NCI-H345 (cell line): Measurements from ENCODE around the gene DDX49.
A peak's percentile ranks its signal among the peaks of the same experiment; 100 is the strongest.
"Not testable (repeated sequence)": the region's sequence is repeated elsewhere in the genome, so short reads cannot be mapped to it uniquely, and the experiment has no call there.

Experiments used
- DNase-seq: peaks from one replicate; lab custom pipeline; 2025; lab: John Stamatoyannopoulos, UW

The DDX49 gene

DNA sequence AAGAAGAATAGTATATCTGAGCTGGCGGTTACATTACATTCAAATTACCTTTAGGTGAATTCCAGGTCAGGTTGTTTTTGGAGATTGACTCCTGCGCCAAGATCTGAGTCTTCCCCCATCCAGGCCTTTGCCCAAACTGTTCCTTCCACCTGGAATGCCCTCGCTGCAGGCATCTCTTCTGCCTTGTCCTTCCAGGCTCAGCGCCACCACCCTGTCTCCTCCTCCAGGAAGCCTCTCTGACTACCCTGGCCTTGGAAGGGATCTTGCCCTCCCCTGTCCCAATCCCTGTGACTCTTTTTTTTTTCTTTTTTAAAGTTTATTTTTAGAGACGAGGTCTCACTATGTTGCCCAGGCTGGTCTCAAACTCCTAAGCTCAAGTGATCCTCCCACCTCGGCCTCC is 23.2 kb downstream of the DDX49 start:
- no peak for DNase-seq

- DNase-seq = no peak
Measured at GRCh38 chr19:18943465-18943864, 23.9 kb downstream of the DDX49 start.

GRCh38 chr19:18945297-18945696 is 25.8 kb downstream of the DDX49 start:
- no peak for DNase-seq

DNA sequence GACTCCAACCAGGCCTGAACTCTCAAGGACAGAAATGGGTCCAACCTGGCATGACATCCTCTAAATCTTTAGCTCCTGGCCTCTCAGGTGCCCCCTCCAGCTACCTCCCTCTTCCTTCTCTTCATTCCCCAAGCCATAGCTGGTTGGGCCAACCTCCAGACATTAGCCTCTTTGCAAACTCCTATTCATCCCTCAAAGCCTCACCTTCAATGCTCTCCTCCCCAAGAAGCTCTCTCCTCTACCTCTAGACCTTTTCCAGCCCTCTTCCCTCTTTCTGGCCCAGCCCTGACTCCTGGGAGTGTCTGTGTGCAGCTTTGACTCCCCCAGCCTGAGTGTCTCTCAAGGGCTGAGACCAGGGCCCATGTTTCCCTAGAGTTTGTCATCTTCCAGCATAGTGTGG is 26.8 kb downstream of the DDX49 start:
- DNase-seq = no peak

DNA sequence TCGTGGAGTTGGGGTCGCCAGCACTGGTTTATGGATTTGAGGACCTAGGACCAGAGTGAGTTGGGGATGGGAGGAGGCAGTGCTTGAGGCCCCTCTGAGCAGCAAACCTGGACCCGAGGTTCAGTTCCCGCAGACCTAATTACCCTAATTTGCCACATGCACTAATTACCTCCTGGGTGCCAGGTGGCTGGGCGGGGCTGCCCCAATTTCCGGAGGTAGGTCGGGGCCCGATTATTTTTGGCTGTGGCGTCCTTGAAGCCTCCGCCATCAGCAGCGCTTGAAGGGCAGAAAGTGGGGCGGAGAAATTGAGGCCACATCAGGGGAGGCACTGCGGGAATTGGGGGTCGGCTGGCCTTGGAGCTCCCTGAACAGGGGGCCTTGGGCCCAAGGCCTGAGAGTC is 27.4 kb downstream of the DDX49 start:
- no peak for DNase-seq

- no peak for DNase-seq
Measured at GRCh38 chr19:18948075-18948975, 28.8 kb downstream of the DDX49 start.

DNA sequence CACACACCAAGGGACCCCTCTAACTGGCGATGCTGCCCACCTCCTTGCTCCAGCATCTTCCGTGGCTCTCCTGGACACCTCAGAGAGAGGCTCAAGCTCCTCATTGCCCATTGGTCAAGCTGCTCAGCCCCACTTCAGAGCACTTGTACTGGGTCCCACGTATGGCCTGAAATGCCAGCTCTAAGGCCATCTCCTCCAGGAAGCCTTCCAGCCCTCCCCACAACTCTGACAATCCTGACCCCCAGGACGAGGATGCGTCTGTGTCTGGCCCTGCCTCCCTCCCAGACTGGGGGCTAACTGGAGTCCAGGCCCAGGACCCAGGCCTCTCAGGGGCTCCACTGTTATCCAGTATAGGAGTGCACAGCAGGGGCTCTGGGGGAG is 29.5 kb downstream of the DDX49 start:
- DNase-seq = no peak

DNA sequence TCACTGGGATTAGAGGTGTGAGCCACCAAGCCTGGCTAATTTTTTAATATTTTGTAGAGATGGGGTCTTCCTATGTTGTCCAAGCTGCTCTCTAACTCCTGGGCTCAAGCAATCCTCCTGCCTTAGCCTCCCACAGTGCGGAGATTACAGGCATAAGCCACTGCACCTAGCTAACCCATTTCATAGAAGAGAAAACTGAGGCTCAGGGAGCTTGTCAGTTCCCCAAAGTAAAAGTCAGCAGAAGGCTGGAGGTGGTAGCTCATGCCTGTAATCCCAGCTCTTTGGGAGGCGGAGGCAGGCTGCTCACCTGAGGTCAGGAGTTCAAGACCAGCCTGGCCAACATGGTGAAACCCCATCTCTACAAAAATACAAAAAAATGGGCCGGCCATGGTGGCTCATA is 30.3 kb downstream of the DDX49 start:
- DNase-seq = no peak

- no peak for DNase-seq
Measured at GRCh38 chr19:18951721-18952281, 32.3 kb downstream of the DDX49 start.

DNA sequence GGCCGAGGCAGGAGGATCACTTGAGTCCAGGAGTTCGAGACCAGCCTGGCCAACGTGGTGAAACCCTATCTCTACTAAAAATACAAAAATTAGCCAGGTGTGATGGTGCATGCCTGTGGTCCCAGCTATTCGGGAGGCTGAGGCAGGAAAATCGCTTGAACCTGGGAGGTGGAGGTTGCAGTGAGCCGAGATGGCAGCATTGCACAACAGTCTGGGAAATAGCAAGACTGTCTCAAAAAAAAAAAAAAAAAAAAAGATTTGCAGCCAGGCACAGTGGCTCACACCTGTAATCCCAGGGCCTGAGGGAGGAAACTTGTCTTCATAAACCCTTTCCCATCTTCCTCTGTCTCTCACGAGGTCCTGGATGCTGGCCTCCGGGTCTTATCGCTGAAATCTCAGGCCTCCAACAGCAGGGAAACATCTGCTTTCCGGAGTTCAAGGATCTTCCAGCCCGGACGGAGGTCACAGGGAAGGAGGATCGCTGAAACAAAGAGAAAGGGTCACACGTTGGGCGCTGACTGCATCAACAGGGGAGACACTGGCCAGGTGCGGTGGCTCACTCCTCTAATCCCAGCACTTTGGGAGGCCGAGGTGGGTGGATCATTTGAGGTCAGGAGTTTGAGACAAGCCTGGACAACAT is 33.0 kb downstream of the DDX49 start:
- DNase-seq = not testable (repeated sequence)

DNA sequence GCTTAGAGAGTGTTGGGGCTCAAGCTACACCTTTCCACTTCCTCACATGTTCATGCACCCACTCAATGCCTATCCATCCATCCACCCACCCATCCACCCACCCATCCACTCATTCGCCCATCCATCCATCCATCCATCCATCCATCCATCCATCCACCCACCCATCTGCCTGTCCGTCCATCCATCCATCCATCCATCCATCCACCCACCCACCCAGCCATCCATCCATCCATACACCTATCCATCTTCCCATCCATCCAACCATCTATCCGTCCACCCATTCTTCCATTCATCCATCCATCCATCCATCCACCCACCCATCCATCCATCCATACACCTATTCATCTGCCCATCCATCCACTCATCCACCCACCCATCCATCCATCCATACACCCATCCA is 34.6 kb downstream of the DDX49 start:
- no peak for DNase-seq

DNA sequence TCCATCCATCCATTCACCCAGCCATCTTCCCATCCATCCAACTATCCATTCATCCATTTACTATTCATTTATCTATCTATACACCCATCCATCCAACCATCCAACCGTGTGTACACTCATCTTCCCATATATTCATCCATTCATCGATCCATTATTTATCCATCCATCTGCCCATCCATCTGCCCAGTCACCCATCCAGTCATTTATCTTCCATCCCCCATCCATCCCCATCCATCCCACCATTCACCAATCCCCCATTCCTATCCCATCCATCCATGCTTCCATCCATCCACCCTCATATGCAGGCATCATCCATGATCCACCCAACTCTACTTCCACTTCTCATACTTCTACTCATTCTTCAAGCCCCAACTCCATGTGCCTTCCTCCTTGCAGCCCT is 35.5 kb downstream of the DDX49 start:
- DNase-seq = no peak

GRCh38 chr19:18960370-18960769 is 40.9 kb downstream of the DDX49 start:
- DNase-seq = no peak

- peak; percentile 12 for DNase-seq
Measured at GRCh38 chr19:18961767-18962620, 42.5 kb downstream of the DDX49 start.

GRCh38 chr19:18964121-18964520 is 44.6 kb downstream of the DDX49 start:
- DNase-seq = no peak

DNA sequence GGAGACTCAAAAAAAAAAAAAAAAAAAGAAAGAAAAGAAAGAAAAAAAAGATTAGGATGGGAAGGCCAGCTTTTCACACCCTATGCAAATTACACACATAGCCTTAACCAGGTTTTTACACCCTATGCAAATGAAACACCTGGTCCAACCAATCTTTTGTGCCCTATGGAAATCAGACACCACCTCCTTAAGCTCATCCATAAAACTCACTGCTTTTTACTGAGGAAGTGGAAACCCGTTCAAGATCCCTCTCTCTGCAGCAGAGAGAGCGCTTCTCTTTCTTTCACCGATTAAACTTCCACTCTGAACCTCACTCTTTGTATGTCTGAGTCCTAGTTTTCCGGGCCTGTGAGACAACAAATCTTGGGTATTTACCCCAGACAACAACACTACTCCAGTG is 46.8 kb downstream of the DDX49 start:
- no peak for DNase-seq

DNA sequence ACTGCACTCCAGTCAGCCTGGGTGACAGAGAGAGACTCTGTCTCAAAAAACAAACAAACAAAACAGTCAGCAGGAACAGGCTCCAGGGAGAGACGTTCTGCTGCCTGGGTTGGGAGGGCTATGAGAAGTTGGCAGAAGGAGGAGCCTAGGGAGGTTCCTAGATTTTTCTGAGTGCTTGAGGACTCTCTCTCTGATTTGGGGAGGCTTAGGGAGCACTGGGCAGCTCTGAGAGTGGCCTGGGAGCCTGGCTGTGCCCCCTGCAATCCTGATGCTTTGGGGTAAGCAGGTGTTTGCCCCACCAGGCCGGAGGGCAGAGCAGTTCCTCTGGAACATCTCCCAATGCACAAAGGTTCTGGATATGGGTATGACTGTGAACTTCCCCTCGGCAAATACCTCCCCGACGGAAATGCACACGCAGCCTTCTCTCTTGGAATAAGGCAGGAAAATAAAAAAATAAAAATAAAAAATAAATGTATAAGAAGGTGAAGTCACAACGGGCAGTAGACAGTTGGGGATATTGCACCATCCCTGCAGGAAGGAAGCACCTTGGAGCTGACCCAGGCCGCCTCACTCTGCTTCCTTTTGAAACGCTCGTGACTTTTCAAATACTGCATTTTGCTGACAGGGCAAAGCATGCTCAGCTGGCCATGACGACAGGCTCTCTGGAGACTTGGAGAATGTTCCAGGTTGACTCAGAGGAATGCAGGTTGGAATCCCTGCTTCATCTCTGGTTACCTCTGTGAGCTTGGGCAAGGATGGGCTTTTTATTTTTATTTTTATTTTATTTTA is 48.0 kb downstream of the DDX49 start:
- DNase-seq = no peak

GRCh38 chr19:18969931-18970659 is 50.6 kb downstream of the DDX49 start:
- no peak for DNase-seq

DNA sequence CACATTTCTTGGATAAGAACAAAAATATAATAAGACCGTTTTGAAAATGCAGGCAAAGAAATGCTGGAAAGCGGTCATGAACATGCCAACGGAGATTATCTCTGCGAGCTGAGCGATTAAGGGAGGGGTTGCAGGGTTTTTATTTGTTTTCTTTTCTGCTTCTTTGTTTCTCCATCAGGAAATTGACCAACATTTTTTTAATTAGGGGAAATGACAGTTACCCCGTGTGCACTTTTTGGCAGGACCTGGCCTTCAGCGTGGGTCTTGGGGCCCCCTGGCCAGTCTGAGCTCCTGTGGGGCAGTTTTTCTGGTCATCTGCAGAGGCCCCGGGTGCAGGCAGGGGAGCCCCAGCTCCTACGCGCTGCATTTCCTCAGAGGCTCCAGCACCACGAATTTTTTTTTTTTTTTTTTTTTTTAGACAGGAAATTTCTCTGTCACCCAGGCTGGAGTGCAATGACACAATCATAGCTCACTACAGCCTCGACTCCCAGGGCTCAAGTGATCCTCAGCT is 52.8 kb downstream of the DDX49 start:
- DNase-seq = no peak

DNA sequence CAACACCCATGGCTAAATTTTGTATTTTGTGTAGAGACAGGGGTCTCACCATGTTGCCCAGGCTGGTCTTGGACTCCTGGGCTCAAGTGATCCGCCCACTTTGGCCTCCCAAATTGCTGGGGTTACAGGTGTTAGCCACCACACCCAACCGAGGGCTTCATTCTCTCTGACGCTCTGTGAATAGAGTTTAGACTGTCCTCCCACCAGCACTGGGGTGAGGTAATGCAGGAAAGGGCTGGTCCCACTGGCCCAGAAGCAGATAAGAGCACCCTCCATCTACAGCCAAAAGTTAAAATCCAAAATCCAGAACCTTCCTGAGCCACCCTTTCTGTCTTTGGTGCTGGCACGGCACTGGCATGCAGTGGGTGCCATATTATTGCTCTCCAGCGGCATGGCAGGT is 53.3 kb downstream of the DDX49 start:
- DNase-seq = no peak

DNA sequence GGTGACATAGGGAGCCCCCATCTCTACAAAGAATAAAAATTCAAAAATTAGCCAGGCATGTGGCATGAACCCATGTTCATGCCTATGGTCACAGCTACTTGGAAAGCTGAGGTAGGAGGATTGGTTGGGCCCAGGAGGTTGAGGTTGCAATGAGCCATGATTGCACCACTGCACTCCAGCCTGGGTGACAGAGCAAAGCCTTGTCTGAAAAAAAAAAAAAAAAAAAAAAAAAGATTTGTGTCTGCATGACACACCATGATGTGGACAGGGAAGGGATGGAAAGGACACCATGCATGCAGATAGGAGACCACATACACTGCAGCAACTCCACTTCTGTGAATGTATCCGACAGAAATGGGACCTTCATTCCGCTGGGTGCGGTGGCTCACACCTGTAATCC is 55.5 kb downstream of the DDX49 start:
- no peak for DNase-seq
